HT-29 (cell line): ENCODE measurements around the gene SRGAP2C. TPM values are rescaled to one million over a fixed set of nuclear protein-coding genes. Genes with fewer than 3 reads are reported as not detected.
"Not testable (repeated sequence)": the region's sequence is repeated elsewhere in the genome, so short reads cannot be mapped to it uniquely, and the experiment has no call there.

Experiments
- DNase-seq: peaks from one replicate; pipeline ENCODE4 v3.0.0-alpha.2; 2015; ENCODE audit warnings: low spot score
- total RNA-seq: library from RNA; depleted of rRNA; stranded (reverse); fragments of >200 nt; shearing (Covaris generic); gene quantifications from 2 replicates; pipeline ENCODE4 v1.2.3, GENCODE V29; 2014

SRGAP2C gene
- total RNA-seq, 1 experiment from 2014 or later = 2.3 TPM

DNA sequence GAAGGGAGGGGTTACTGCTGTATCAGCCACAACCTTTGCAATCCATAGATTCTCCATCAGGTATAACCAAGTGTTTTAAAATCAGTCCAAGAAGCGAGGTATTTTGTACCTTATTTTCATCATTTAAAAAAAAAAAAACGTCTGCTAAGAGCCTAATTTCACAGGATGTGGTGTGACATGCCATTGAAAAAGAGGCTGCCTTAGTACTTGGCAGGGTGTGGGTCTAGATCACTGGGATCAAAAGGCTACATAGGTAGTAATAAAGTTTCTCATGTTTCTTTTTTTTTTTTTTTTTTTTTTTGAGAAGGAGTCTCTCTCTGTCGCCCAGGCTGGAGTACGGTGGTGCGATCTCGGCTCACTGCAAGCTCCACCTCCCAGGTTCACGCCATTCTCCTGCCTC, 192.2 kb downstream of the SRGAP2C start:
- DNase-seq = not testable (repeated sequence)

DNA sequence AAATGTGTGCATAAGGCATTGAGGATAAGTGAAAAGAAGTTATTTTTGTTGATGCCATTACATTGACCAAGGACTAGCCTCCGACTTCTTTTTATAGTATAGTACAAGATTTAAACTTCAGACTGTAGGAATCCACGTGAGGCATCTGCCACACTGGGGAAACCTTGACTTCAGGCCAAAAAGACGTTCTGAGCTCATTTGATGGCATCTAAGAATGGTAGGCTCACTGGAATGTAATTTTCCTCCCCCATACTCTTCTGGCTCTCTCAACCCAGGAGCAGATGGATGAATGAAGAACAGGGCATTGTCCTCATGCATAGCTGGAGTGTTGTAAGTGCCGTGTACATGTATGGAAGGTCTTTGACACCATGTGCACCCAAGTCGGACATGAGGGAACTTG, 194.0 kb downstream of the SRGAP2C start:
- DNase-seq = not testable (repeated sequence)

DNA sequence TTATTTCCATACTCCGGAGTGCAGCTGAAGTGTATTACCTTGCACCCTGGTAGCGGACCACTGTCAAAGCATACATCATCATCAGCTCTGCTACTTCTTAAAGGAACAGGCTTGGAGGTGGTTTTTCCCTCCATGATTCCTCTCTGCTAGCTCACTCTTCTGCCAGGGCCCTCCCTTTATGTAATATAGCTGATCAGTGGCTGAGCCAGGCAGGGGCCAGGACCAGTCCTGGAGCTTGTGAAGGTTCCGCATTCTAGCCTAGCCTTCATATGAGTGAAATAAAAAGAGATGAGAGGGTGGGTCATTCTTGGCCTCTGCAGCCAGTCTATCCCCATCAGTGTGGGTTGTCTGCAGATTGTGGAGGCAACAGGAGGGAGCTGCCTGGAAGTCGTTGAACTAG, 200.0 kb downstream of the SRGAP2C start:
- not testable (repeated sequence) for DNase-seq

DNA sequence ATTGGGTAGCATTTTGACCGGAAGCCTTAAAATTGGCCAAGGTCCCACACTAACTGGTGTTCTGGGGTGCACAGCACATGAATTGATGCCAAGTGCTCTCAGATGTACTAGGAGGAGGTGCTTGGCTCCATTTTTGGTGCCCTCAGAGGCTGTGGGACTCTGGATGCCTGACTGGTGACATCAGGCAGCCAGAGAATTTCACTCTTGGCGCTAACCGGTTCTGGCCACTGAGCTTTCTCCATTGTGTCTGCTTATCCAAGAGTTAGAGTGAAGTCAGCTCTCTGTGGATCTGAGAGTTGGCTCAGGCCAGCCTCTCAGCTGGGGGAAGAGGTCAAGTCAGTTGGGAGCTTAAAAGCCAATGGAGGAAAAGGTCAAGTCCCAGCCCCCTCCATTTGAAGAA, 200.4 kb downstream of the SRGAP2C start:
- DNase-seq = not testable (repeated sequence)

DNA sequence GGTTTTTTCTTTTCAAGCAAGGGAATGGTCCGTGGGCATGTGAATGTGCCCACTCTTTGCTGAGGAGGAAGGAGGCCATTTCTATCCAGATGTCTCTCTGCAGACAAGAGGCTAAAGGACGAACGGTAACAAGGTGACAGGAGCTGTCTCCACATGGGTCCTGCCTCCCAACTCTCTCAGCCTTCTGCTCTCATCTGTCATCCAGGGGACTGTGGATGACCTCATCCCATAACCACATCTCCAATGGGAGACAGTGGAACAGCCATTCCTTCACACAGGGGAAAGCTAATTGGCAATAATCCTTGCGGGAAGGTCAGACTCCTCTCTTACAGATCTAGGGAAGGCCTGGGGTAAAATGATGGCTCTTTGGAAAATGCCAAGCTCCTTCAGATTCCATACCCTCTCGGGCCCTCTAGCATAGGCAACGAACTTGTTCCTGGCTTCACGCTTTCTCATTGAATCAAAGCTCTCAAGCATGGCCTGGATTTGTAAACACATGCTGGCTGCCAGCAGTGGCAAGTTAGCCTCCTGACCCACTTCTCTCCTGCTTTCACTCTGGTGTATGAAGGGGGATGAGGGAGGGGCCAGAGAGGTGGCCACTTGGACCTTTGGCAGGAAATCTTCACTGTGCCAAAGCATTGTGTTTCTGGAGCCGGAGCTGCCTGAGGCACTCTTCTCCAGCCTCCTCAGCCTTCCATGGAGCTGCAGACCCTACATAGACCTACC, 201.0 kb downstream of the SRGAP2C start:
- DNase-seq = not testable (repeated sequence)

DNA sequence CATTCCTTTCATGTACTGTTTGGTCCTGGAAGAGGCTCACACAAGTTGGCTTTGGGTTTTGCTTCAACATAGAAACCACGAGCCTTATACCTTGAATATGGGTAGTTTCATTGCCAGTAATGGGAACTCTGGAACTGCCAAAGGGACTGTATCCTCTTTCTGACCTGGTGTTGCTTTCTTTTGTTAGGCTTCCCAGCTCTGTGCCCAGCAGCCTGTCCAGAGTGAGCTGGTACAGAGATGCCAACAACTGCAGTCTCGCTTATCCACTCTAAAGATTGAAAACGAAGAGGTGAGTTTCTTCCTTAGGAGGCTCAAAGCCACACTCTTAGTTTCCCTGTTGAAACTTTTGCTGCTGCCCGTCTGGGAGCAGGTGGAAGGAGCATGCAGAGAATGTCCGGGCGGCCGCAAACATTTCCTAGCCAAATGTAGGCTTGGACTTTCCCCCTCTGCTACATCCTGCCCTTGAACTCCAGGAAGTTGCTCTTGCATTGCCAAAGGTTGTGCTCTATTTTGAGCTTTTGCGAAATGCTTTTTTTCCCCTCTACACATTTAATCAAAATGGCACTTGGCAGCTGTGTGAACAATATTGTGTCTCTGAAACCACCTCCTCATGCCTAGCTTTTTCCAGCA, 201.7 kb downstream of the SRGAP2C start:
- DNase-seq = not testable (repeated sequence)

DNA sequence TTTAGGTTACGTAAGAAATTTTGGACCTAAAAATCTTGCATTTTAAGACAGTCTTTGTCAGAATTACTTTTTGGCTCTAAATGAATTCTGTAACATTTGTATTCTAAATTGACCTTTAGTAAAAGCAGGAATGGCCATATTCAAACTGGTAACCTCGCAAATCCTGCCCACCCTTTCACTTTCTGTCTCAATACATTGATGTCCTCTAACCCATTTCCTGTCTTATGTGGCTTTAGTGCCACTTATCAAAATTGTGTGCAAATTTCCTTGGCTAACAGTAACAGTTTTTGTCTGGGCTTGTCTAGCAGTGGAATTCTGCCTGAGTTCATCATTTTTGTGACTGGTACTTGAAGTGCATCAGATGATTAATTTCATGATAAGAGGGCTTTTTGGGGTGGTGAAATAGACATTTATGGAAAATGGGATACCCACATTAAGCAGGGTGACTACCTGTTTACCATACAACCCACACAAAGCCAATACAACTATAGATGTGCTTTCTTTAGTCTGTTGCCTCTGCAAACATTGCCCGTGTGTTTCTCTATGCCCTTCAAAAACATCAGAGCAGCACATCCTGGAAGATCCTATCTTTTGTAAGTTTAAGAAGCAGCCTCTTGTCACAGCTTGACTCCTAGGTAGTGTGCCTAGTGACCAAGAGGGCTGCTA, 205.3 kb downstream of the SRGAP2C start:
- DNase-seq = not testable (repeated sequence)

DNA sequence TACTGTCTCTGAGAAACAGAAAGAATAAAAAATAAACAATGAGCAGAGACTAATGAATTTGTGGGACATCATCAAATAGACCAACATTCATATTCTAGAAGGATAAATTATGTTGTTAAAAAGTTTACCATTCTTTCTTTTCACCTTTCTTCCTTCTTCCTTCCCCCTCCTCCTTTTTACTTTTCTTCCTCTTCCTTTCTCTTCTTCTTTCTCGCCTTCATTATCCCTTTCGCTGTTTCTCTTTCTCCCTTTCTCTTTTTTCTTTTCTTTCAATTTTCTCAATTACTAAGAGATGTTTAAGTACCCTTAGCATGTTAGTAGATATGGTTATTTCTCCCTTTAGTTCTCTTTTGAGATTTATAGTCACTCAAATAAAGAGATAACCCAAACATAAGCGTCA, 207.4 kb downstream of the SRGAP2C start:
- not testable (repeated sequence) for DNase-seq

DNA sequence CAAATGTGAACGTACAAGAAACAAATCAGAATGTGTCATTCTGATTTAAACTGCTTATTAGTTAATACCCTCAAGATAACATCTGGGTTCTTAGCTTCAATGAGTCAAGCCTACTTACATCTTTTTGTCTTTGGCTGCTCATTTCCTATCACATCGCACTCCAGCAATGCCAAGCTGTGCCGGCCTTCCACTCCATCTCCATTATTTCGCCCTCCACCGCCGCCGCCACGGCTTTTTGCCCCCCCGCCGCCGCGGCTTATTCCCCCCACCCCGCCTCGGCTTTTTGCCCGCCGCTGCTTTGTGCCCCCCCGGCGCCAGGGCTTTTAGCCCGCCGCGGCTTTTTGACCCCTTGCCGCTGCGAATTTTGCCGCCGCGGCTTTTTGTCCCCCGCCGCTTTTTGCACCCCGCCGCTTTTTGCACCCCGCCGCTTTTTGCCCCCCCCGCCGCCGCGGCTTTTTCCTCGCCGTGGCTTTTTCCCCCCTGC, 211.0 kb downstream of the SRGAP2C start:
- not testable (repeated sequence) for DNase-seq

DNA sequence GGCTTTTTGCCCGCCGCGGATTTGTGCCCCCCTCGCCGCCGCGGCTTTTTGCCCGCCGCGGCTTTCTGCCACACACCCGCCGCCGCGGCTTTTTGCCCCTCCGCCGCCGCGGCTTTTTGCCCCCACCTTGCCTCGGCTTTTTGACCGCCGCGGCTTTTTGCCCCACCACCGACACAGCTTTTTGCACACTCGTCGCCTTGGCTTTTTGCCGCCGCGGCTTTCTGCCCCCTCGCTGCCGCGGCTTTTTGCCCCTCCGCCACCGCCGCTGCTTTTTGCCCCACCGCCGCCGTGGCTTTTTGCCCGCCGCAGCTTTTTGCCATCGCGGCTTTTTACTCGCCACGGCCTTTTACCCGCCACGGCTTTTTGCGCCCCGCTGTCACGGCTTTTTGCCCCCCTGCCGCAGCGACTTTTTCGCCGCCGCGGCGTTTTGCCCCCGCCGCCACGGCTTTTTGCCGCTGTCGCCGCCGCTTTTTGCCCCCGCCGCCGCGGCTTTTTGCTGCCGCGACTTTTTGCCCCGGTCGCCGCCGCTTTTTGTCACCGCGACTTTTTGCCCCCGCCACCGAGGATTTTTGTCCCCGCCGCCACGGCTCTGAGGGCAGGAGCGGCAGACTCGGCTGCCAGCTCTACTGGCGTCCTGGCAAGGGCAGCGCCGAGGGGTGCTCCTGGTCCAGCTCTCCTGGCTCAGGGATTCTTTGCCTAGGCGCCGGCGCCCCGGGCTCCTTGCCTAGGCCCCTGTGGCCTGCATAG, 211.7 kb downstream of the SRGAP2C start:
- DNase-seq = not testable (repeated sequence)

DNA sequence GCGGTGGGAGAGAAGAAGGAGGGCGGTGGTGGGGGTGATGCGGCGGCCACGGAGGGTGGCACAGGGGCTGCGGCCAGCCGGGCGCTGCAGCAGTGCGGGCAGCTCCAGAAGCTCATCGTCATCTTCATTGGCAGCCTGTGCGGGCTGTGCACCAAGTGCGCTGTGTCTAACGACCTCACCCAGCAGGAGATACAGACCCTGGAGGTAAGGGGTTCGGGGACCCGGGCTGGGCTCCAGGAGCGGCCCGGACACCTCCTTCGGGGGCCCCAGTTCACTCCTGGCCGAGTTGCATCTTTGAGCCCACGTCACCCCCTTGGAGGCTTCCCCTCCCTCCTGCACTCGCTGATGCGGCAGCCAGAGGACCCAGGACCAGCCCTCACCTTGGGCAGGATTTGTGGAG, 212.3 kb downstream of the SRGAP2C start:
- not testable (repeated sequence) for DNase-seq

DNA sequence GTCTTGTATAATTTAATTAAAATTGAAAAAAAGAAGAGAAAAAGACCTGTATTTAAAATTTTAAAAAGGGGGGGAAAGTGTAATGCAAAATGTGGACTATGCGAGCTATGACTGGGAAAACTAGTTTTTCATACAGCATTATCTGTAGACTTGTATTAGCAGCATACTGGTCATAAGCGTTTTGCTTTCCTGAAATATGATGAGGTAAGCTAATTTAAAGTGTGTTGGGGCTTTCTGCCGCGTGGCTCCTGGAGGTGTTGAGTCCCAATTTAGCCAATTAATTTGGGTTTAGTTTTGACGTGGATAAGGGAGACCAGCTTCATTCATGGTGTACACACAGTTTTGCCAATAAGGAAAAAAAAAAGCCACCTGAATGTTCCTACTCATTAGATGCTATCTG, 214.4 kb downstream of the SRGAP2C start:
- DNase-seq = not testable (repeated sequence)

DNA sequence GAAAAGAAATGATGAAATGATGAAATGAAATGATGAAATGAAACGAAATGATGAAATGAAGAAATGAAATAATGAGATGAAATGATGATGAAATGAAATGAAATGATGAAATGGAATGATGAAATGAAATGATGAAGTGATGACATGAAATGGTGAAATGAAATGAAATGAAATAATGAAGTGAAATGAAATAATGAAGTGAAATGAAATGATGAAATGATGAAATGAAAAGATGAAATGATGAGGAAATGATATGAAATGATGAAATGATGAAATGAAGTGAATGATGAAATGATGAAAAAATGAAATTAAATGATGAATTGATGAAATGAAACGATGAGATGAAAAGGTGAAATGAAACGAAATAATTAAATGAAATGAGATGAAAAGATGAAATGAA, 215.3 kb downstream of the SRGAP2C start:
- DNase-seq = not testable (repeated sequence)

DNA sequence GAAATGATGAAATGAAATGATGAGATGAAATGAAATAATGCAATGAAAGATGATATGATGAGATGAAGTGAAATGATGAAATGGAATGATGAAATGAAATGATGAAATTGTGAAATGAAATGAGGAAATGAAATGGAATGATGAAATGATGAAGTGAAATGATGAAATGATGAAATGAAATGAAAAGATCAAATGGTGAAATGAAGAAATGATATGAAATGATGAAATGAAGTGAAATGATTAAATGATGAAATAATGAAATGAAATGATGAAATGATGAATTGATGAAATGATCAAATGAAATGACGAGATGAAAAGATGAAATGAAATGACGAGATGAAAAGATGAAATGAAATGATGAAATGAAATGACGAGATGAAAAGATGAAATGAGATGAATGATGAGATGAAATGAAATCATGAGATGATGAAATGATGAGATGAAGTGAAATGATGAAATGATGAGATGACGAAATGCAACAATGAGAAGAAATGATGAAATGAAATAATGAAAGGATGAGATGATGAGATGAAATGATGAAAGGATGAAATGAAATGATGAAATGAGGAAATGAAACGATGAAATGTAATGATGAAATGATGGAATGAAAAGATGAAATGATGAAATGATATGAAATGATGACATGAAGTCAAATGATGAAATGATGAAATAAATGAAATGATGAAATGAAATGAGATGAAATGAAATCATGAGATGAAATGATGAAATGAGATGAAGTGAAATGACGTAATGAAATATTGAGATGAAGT, 216.0 kb downstream of the SRGAP2C start:
- DNase-seq = not testable (repeated sequence)

DNA sequence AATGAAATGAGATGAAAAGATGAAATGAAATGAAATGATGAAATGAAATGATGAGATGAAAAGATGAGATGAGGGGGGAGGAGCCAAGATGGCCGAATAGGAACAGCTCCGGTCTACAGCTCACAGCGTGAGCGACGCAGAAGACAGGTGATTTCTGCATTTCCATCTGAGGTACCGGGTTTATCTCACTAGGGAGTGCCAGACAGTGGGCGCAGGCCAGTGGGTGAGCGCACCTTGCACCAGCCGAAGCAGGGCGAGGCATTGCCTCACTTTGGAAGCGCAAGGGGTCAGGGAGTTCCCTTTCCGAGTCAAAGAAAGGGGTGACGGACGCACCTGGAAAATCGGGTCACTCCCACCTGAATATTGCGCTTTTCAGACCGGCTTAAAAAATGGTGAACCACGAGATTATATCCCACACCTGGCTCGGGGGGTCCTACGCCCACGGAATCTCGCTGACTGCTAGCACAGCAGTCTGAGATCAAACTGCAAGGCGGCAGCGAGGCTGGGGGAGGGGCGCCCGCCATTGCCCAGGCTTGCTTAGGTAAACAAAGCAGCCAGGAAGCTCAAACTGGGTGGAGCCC, 216.7 kb downstream of the SRGAP2C start:
- not testable (repeated sequence) for DNase-seq

DNA sequence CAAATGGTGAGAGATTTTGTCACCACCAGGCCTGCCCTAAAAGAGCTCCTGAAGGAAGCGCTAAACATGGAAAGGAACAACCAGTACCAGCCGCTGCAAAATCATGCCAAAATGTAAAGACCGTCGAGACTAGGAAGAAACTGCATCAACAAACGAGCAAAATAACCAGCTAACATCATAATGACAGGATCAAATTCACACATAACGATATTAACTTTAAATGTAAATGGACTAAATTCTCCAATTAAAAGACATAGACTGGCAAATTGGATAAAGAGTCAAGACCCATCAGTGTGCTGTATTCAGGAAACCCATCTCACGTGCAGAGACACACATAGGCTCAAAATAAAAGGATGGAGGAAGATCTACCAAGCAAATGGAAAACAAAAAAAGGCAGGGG, 218.5 kb downstream of the SRGAP2C start:
- not testable (repeated sequence) for DNase-seq

DNA sequence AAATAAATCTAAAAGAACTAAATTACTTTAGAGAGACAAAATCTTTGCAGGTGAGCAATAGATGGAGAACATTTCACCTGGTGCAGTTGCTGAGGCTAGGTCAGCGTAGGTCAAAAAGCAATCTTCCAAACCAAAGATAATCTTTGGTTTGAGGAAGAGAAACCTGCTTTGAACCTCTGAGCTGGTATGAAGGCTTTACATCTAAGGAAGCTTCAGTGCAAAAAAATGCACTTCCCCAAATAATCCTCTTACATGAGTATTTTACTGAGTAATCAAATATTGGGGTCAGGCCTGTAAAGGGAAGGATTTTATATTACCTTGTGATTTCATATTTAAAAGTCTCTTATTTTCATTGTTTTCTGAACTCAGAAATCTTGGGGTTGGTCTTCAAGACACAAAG, 223.6 kb downstream of the SRGAP2C start:
- DNase-seq = no peak

DNA sequence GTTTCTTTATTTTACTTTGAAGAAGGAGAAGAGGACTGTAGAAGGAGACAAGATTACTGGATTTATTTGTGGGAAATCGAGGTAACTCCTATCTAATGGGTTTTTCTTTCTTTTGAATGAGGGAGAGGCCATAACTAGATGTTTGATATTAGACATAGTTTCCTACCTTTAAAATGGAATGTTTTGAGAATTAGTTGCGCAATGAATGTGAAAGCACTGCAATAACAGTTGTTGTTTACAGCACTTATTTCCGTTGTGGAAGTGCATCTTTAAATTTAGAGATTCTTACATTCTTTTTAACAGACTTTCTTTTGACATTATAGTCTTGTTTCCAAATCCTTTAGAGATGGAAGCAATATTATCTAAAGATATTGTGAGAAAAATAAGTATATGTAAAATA, 229.0 kb downstream of the SRGAP2C start:
- no peak for DNase-seq

DNA sequence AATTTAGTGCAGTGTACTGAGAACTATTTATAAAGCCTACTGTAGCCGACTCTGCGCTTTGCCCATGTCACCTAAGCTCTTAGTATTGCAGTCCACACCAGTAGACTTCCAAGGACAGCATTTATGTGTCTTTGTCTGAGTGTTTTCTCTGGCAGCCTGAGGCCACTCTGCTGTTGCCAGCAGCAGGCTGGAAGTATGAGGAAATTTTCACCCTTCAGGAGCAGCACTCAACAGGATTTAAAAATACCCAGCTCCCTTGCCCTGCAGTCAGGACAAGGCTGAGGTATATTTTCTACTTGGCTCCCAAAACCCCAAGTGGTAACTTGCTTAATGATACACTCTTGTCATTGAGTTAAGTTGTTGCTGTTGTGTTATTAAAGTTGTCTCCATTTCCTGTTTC, 230.1 kb downstream of the SRGAP2C start:
- DNase-seq = no peak

DNA sequence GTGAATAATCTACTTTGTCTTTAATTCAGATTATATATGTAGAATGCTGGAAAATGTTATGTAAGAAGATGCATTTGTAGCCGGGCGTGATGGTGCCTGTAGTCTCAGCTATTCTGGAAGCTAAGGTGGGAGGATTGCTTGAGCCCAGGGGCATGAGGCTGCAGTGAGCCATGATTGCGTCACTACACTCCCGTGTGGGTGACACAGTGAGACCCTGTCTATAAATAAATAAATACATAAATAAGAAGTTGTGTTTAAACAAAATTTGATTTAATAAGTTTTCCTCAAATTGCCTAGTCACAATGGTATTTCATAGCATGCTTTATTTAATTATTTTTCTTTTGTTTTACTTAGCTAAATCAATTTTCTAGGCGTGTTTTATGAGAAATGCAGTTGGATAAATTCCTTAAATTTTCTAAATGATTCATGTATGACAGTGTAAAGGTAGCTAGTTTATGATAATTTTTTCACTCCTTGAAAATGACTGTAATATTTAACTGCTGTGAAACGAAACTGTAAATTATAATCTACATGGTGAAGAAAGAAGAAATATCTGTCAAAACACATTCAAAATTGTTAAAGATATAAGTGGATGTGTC, 232.6 kb downstream of the SRGAP2C start:
- no peak for DNase-seq
